HepG2 (cell line): ENCODE results near the gene CSTPP1. TPM values are rescaled to one million over a fixed set of nuclear protein-coding genes. Genes with fewer than 3 reads are reported as not detected.
A peak's percentile ranks its signal among the peaks of the same experiment; 100 is the strongest.

Experiments
- CBX1 ChIP-seq: IDR thresholded peaks from one replicate; pipeline ENCODE4 v1.6.1; 2016; ENCODE audit warnings: antibody characterized with exemption, low read depth
- FOXK1 ChIP-seq: sonication (generic); formaldehyde crosslinking; IDR thresholded peaks from 2 replicates; pipeline ENCODE4 v1.4.0; 2020; ENCODE audit warnings: low read depth, missing genetic modification reagents, borderline replicate concordance
- MIXL1 ChIP-seq: IDR thresholded peaks from 2 replicates; pipeline ENCODE4 v1.6.1; 2016
- NFIB ChIP-seq: sonication (generic); formaldehyde crosslinking; IDR thresholded peaks from 2 replicates; pipeline ENCODE4 v1.9.0; 2021; ENCODE audit warnings: missing genetic modification reagents, mild to moderate bottlenecking, borderline replicate concordance
- PHF20 ChIP-seq: sonication (generic); formaldehyde crosslinking; IDR thresholded peaks from 2 replicates; pipeline ENCODE4 v1.5.0; 2020; ENCODE audit warnings: mild to moderate bottlenecking, missing genetic modification reagents
- PHF8 ChIP-seq: sonication (generic); formaldehyde crosslinking; IDR thresholded peaks from 2 replicates; pipeline ENCODE4 v1.5.0; 2020; ENCODE audit warnings: missing genetic modification reagents
- TARDBP ChIP-seq: sonication (generic); formaldehyde crosslinking; IDR thresholded peaks from 2 replicates; pipeline ENCODE4 v1.8.0; 2022; ENCODE audit warnings: mild to moderate bottlenecking, missing genetic modification reagents
- TBX2 ChIP-seq: sonication (generic); formaldehyde crosslinking; IDR thresholded peaks from 2 replicates; pipeline ENCODE4 v1.5.0; 2020; ENCODE audit warnings: missing genetic modification reagents, mild to moderate bottlenecking, borderline replicate concordance
- XBP1 ChIP-seq: sonication (generic); formaldehyde crosslinking; IDR thresholded peaks from 2 replicates; pipeline ENCODE4 v1.5.0; 2020; ENCODE audit warnings: missing genetic modification reagents
- ZFY ChIP-seq: sonication (generic); formaldehyde crosslinking; IDR thresholded peaks from 2 replicates; pipeline ENCODE4 v1.4.0; 2020; ENCODE audit warnings: missing genetic modification reagents
- ZNF761 ChIP-seq: sonication (generic); formaldehyde crosslinking; conservative IDR thresholded peaks from 2 replicates; pipeline ENCODE4 v1.4.0; 2020; ENCODE audit warnings: mild to moderate bottlenecking, missing genetic modification reagents
- ZNF772 ChIP-seq: sonication (generic); formaldehyde crosslinking; IDR thresholded peaks from 2 replicates; pipeline ENCODE4 v1.5.0; 2020; ENCODE audit warnings: mild to moderate bottlenecking, missing genetic modification reagents
- ZSCAN31 ChIP-seq: sonication (generic); formaldehyde crosslinking; IDR thresholded peaks from 2 replicates; pipeline ENCODE4 v1.5.0; 2020; ENCODE audit warnings: low read depth, mild to moderate bottlenecking, missing genetic modification reagents
- polyA plus RNA-seq, 8 experiments: library from polyadenylated mRNA; depleted of rRNA in 3 of 8; stranded (reverse) in 7 of 8; unstranded in 1 of 8; fragments of >200 nt; fragmentation: Illumina TruSeq in 4 of 8; extraction: Trizol in 4 of 8; gene quantifications; 2 replicates each; pipeline versions ENCODE4 v1.2.1 to v1.2.3, GENCODE V29; 2011 to 2016; ENCODE audit warnings: low read depth in 4 of 8, missing spikeins in 1 of 8, mixed read lengths in 1 of 8; ENCODE audit not compliant: insufficient read depth in 1 of 8
- total RNA-seq, 5 experiments: library from RNA; depleted of rRNA; stranded (reverse); fragments of >200 nt; fragmentation: Illumina TruSeq; extraction: Trizol; gene quantifications; 2 replicates each; pipeline ENCODE4 v1.2.3, GENCODE V29; 2016; ENCODE audit warnings: low read depth in 1 of 5
- TF ChIP-seq, protein P1 (sequence below): sonication (generic); formaldehyde crosslinking; IDR thresholded peaks from 2 replicates; pipeline ENCODE4 v1.4.0; 2020; ENCODE audit warnings: mild to moderate bottlenecking, missing genetic modification reagents, borderline replicate concordance
- TF ChIP-seq, protein P2 (sequence below), 2 experiments: sonication (generic) in 1 of 2; formaldehyde crosslinking in 1 of 2; IDR thresholded peaks; 2 replicates each; pipeline versions ENCODE4 v1.4.0 to v1.6.1; 2016 to 2020; ENCODE audit warnings: borderline replicate concordance in 1 of 2, low read depth in 1 of 2, mild to moderate bottlenecking in 1 of 2, missing genetic modification reagents in 1 of 2
- TF ChIP-seq, protein P3 (sequence below): sonication (generic); formaldehyde crosslinking; IDR thresholded peaks from 2 replicates; pipeline ENCODE4 v1.5.0; 2020; ENCODE audit warnings: mild to moderate bottlenecking, missing genetic modification reagents

Gene CSTPP1
- total and polyA plus RNA-seq, 2 of the 13 experiments (the other 11 are each of a cell fraction or from before 2014, with no cell fraction given): 12.3 to 14.6 TPM

DNA sequence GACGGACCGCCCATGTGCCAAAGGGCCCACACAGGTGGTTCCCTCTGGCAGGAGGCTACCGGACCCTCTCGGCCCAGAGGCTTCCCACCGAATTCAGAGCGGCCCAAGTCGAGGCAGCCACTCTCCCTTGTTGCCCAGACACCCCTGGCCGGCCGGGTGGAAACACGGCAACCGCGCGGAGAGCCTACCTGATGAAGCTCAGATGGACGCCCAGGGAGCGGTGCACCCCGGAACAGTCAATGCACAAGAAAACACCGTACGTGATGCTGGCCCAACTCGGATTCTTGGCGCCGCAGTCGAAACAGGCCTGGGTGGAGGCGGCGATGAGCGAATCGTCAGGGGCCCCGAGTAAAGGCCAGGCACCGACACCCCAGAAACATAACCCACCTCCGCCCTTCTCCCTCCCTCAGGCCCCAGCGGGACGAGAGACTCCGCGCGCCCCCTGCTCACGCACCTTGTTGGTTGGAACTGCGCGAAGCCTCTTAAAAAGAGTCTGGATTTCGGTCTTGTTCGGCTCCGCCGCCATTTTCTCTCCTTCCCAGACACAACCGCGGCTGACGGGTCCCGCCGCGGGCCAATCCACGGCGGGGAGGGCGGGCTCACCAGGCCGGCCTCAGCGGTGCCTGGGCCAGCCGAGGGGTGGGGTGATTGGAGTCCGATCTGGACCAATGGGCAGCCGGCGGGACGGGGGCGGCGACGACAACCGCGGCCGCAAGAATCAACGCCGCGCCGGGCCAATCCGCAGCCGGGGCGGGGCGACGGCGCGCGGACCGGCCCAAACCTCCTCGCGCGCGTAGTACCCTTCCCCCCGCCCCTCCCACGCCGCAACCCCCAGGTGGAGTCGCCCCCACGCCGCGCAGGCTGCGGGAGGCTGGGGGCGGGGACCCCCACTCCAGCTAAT, 240.0 kb downstream of the CSTPP1 start, which contains the start of gene ARFGAP2 (continued):
- TF ChIP-seq, protein P1, sequence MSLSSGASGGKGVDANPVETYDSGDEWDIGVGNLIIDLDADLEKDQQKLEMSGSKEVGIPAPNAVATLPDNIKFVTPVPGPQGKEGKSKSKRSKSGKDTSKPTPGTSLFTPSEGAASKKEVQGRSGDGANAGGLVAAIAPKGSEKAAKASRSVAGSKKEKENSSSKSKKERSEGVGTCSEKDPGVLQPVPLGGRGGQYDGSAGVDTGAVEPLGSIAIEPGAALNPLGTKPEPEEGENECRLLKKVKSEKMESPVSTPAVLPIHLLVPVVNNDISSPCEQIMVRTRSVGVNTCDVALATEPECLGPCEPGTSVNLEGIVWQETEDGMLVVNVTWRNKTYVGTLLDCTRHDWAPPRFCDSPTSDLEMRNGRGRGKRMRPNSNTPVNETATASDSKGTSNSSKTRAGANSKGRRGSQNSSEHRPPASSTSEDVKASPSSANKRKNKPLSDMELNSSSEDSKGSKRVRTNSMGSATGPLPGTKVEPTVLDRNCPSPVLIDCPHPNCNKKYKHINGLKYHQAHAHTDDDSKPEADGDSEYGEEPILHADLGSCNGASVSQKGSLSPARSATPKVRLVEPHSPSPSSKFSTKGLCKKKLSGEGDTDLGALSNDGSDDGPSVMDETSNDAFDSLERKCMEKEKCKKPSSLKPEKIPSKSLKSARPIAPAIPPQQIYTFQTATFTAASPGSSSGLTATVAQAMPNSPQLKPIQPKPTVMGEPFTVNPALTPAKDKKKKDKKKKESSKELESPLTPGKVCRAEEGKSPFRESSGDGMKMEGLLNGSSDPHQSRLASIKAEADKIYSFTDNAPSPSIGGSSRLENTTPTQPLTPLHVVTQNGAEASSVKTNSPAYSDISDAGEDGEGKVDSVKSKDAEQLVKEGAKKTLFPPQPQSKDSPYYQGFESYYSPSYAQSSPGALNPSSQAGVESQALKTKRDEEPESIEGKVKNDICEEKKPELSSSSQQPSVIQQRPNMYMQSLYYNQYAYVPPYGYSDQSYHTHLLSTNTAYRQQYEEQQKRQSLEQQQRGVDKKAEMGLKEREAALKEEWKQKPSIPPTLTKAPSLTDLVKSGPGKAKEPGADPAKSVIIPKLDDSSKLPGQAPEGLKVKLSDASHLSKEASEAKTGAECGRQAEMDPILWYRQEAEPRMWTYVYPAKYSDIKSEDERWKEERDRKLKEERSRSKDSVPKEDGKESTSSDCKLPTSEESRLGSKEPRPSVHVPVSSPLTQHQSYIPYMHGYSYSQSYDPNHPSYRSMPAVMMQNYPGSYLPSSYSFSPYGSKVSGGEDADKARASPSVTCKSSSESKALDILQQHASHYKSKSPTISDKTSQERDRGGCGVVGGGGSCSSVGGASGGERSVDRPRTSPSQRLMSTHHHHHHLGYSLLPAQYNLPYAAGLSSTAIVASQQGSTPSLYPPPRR (CRISPR knock-in tag): peak; percentile 27; the same call in 1 of the 2 replicates
- peak; percentile 81 for TF ChIP-seq PHF20 (CRISPR knock-in tag)
- TF ChIP-seq ZSCAN31 (CRISPR knock-in tag): peak; percentile 68; the same call in 1 of the 2 replicates
- TF ChIP-seq ZFY (CRISPR knock-in tag): peak; percentile 78; the same call in 1 of the 2 replicates
- peak; percentile 21 for TF ChIP-seq CBX1
- TF ChIP-seq, protein P2, sequence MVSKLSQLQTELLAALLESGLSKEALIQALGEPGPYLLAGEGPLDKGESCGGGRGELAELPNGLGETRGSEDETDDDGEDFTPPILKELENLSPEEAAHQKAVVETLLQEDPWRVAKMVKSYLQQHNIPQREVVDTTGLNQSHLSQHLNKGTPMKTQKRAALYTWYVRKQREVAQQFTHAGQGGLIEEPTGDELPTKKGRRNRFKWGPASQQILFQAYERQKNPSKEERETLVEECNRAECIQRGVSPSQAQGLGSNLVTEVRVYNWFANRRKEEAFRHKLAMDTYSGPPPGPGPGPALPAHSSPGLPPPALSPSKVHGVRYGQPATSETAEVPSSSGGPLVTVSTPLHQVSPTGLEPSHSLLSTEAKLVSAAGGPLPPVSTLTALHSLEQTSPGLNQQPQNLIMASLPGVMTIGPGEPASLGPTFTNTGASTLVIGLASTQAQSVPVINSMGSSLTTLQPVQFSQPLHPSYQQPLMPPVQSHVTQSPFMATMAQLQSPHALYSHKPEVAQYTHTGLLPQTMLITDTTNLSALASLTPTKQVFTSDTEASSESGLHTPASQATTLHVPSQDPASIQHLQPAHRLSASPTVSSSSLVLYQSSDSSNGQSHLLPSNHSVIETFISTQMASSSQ (IDR thresholded peaks at IDR 0.05; ENCODE audit: low read depth): no peak
- TF ChIP-seq, protein P2 (CRISPR knock-in tag; IDR thresholded peaks at IDR 0.05; ENCODE audit: borderline replicate concordance): peak; percentile 67; the same call in 1 of the 2 replicates
- TF ChIP-seq PHF8: peak; percentile 83
- TF ChIP-seq NFIB (CRISPR knock-in tag): no peak
- no peak for TF ChIP-seq MIXL1 (CRISPR knock-in tag)
- TF ChIP-seq FOXK1: 0 out of 2 replicates have a peak, but pooled peaks have one; percentile 44
- peak; percentile 25; the same call in 1 of the 2 replicates for TF ChIP-seq TARDBP (CRISPR knock-in tag)
- no peak for TF ChIP-seq XBP1 (CRISPR knock-in tag)
- TF ChIP-seq, protein P3, sequence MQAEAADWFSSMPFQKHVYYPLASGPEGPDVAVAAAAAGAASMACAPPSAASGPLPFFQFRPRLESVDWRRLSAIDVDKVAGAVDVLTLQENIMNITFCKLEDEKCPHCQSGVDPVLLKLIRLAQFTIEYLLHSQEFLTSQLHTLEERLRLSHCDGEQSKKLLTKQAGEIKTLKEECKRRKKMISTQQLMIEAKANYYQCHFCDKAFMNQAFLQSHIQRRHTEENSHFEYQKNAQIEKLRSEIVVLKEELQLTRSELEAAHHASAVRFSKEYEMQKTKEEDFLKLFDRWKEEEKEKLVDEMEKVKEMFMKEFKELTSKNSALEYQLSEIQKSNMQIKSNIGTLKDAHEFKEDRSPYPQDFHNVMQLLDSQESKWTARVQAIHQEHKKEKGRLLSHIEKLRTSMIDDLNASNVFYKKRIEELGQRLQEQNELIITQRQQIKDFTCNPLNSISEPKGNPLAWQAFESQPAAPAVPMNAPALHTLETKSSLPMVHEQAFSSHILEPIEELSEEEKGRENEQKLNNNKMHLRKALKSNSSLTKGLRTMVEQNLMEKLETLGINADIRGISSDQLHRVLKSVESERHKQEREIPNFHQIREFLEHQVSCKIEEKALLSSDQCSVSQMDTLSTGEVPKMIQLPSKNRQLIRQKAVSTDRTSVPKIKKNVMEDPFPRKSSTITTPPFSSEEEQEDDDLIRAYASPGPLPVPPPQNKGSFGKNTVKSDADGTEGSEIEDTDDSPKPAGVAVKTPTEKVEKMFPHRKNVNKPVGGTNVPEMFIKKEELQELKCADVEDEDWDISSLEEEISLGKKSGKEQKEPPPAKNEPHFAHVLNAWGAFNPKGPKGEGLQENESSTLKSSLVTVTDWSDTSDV (CRISPR knock-in tag): 0 out of 2 replicates have a peak, but pooled peaks have one; percentile 73
- 0 out of 2 replicates have a peak, but pooled peaks have one; percentile 29 for TF ChIP-seq ZNF772 (CRISPR knock-in tag)
- TF ChIP-seq TBX2 (CRISPR knock-in tag): peak; percentile 79
- peak; percentile 60; the same call in 1 of the 2 replicates for TF ChIP-seq ZNF761 (CRISPR knock-in tag)
